Mucosa of descending colon (tissue), 3 donors: ENCODE data around the gene CTPS1. TPM values are rescaled to one million over a fixed set of nuclear protein-coding genes. Genes with fewer than 3 reads are reported as not detected.

ENCODE experiments used
- ATAC-seq: fragments of 200-7000 bp; cut with Tn5 transposase; one replicate; pipeline ENCODE4 v1.9.1; 2020; ENCODE audit warnings: mild to moderate bottlenecking, moderate library complexity
- DNase-seq, 3 donors: peaks; one replicate each; pipeline ENCODE4 v3.0.0-alpha.2; 2020
- H3K36me3 ChIP-seq: fragments of 200-600 bp; one replicate; pipeline ENCODE4 v1.8.0; 2021; ENCODE audit warnings: low read depth, mild to moderate bottlenecking
- H3K4me1 ChIP-seq: fragments of 200-600 bp; one replicate; pipeline ENCODE4 v1.8.0; 2021; ENCODE audit warnings: low read depth, mild to moderate bottlenecking
- H3K4me3 ChIP-seq: fragments of 200-600 bp; one replicate; pipeline ENCODE4 v1.8.0; 2021; ENCODE audit warnings: mild to moderate bottlenecking
- H3K9me3 ChIP-seq: fragments of 200-600 bp; one replicate; pipeline ENCODE4 v1.8.0; 2021; ENCODE audit warnings: mild to moderate bottlenecking
- CTCF ChIP-seq: fragments of 200-600 bp; IDR thresholded peaks from one replicate; pipeline ENCODE4 v1.8.0; 2022; ENCODE audit warnings: antibody characterized with exemption, mild to moderate bottlenecking
- intact Hi-C, 2 donors: fragments of 100-400 bp; cut with DNase I in 1 of 2; cut with micrococcal nuclease in 1 of 2; formaldehyde crosslinking; loops; one replicate each; pipeline versions ENCODE4 v1.11.0 to v1.11.1; 2022; cut with DNase I, micrococcal nuclease
- total RNA-seq, 3 donors: library from RNA; stranded (reverse); fragmentation: NEBNext Ultra II Directional in 2 of 3; extraction: Animal tissue kit (Norgen Biotek cat#: 25700) in 2 of 3; gene quantifications; one replicate each; pipeline versions ENCODE4 v1.2.1 to v1.2.4, GENCODE V29; 2021 to 2023
- donor health status: DM: no; HTN: no; CAD: no; lungs with moderate emphysema.
- donor health status: DM: no; HTN: no; CAD: no.
- donor health status: DM: no; HTN: yes; CAD: no.

Gene CTPS1
- total RNA-seq, 3 donors from 2014 or later = 6.5 to 49.1 (median 15.7) TPM

DNA sequence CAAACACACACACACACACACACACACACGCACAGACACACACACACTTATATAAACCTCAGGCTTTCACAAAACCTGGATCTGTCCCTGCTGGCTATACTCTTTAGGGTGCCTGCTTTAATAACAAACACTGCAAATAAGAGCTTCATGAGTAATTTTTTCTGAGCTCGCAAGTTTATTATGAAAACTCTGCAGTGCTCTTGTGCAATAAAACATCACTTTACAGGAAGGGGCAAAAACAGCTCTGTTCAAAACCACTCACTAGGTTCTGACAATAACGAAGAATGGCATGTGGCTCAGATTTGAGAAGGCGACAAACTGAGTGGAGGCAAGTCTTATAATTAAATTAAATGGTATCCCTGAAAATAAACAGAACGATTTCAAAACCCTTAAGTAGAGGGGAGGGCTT is 42.6 kb upstream of the CTPS1 start:
- no peaks in the 10 kb centered on the region for H3K9me3 ChIP-seq
- DNase-seq (no peak), ATAC-seq (no peak)
- intact Hi-C loops = no loop called here
- H3K4me1 ChIP-seq = peaks cover 10% of the 10 kb centered on the region
- H3K4me3 ChIP-seq = no peak overlapping the region
- no peaks in the 10 kb centered on the region for H3K36me3 ChIP-seq
- TF ChIP-seq CTCF = no peak

DNA sequence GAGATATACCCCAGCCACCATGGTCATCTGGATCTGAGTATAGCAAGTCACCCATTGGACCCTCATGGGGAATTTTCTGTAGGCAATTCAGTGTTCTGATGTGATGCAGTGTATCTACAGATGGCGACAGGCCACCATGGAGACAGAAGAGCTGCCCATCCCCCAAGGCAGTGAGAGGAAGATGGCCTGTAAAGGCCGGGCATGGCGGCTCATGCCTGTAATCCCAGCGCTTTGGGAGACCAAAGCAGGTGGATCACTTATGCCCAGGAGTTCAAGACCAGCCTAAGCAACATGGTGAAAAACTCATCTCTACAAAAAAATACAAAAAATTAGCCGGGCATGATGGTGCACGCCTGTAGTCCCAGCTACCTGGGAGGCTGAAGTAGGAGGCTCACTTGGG is 41.1 kb upstream of the CTPS1 start:
- Histone ChIP-seq H3K9me3 (no peaks in the 10 kb centered on the region), H3K36me3 (no peaks in the 10 kb centered on the region), H3K4me1 (peaks cover 10% of the 10 kb centered on the region), H3K4me3 (no peak overlapping the region)
- TF ChIP-seq CTCF = no peak
- intact Hi-C loops = no loop called here
- DNase-seq (no peak), ATAC-seq (no peak)

- intact Hi-C loops = no loop called here
- ATAC-seq (peak; percentile 84), DNase-seq (peak in 1 of 3 donors; percentile 18)
- no peak for TF ChIP-seq CTCF
- Histone ChIP-seq H3K9me3 (no peaks in the 10 kb centered on the region), H3K4me1 (peaks cover 10% of the 10 kb centered on the region), H3K4me3 (no peak overlapping the region), H3K36me3 (no peaks in the 10 kb centered on the region)
Observed at GRCh38 chr1:40939320-40940059, 40.0 kb upstream of the CTPS1 start.

- intact Hi-C loops = no loop called here
- peaks cover 5% of the 10 kb centered on the region for H3K4me1 ChIP-seq
- ATAC-seq (no peak), DNase-seq (peak in 1 of 3 donors; percentile 14)
- H3K4me3 ChIP-seq = no peak overlapping the region
- H3K9me3 ChIP-seq = no peaks in the 10 kb centered on the region
- TF ChIP-seq CTCF = no peak
- H3K36me3 ChIP-seq = no peaks in the 10 kb centered on the region
Observed at GRCh38 chr1:40944326-40944725, 35.2 kb upstream of the CTPS1 start.

DNA sequence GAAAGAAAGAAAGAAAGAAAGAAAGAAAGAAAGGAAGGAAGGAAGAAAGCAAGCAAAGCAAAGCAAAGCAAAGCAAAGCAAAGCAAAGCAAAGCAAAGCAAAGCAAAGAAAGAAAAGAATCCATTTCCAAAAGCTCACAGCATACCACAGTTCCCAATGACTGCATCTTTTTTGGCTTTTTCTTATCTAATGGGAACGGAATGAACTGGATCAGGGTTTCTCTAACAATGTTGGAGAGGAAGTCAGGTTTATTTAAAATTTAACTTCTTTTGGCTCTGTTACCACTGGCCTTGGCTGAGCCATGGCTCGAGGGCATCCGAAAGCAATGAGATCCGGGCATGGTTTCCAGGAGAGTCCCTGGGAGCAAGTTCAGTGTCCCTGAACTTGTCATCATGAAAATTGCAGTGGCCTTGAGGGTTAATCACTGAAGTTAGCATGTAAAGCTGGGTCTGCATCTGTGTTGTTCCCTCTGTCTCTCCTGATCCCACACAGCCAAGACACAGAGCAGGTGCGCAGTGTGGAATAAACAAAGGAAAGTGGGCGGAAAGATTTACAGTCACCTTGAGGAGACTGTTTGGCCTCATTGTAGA is 34.6 kb upstream of the CTPS1 start:
- intact Hi-C loops = loop anchor here in 1 of 2 donors (5.0 kb wide), 1 partner anchor 83 kb away; the partner anchor contains the start of gene CITED4
- Histone ChIP-seq H3K4me1 (peaks cover under 1% of the 10 kb centered on the region), H3K4me3 (no peak overlapping the region), H3K36me3 (no peaks in the 10 kb centered on the region), H3K9me3 (no peaks in the 10 kb centered on the region)
- ATAC-seq (peak; percentile 52), DNase-seq (no peak)
- no peak for TF ChIP-seq CTCF
